Amygdala (tissue), 56 donors: Measurements from ENCODE around the gene GOPC.
"Not testable (repeated sequence)": the region's sequence is repeated elsewhere in the genome, so short reads cannot be mapped to it uniquely, and the experiment has no call there.

Experiments used
- DNase-seq, 56 donors: peaks; one replicate each; lab custom pipeline; 2025; lab: John Stamatoyannopoulos, UW

GOPC gene

GRCh38 chr6:117602151-117602898 lies at the start of gene GOPC:
Gene GOPC, minus strand, starts transcription at chr6:117602511. Its CDS starts 223 bp downstream, at chr6:117602288.
- DNase-seq = peak; percentile 67 to 99 (median 94)

- not testable (repeated sequence) for DNase-seq
Observed at GRCh38 chr6:117651984-117652383, 49.7 kb upstream of the GOPC start.

DNA sequence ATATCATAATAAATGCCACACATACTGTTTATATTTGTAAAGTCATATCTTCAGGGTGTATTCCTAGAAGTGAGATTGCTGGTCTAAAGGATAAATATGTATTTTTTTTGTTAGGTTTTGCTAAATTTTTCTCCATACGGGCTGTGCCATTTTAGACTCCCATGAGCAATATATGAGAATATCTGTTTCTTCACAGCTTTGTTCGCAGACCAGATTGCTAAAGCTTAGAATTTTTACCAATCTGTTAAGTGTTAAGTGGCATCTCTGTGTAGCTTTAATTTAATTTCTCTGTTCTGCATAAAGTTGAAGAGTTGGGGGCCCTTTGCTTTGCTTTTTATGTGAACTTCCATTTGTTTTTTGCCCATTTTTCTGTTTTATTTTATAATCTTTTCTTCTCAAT lies 40.7 kb upstream of the GOPC start:
- DNase-seq = no peak

DNA sequence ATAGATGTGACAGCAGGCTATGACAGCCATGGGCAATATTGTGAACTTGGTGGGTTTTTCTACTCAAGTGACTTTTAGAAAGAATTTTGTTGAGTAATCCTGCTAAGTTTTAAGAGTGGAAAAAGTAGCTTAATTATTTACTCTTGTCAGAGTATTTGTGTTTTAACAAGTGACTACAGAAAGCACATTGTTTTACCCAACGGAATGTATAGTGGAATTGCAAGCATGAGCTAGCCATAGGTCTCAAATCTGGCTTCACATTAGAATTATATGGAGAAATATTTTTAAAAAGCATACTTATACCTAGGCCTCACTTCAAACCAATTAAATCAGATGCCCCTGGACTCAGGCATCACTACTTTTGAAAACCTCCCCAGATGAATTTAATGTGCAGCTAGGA lies 35.5 kb upstream of the GOPC start:
- DNase-seq = no peak

DNA sequence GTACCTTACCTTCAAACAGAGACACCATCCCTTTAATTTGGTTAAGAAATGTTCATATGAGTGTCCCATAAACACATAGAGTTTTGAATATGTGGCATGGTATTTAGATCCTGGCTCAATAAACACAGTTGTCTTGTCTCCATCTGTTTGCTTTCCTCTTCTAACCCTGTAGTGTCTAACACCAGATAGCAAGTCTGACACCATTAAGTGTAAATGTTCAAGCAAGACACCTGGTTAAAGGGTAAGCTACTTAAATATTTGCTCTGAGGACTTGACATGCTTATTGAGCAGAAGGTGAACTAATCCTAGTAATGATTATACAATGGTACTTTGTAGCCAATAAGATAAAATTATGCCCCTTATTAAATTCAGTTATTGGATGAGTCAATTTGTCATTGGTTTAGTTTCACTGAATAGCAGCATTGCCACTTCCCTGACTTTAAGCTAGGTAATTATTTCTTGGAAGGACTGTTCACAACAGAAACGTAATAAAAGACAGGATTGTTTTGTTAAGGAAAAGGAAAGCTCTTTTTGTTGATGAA lies 26.9 kb upstream of the GOPC start:
- no peak for DNase-seq

DNA sequence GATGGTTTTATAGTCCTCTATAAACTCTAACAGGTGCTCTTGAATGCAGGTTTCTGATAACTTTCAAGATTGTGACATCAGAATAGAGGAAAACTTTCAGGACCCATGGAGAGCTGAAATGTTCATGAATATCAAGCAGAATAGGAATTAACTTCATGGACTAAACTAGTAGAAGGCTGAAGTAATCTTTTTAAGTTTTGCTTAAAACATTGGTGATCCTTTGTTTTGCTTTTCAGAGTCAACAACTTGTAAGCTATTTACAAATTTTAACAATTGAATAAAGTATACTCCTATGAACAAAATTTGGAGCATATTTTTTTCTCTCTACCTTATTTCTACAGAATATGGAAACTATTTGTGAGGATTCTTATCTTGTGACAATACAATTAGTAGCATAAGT lies 25.2 kb upstream of the GOPC start:
- no peak for DNase-seq

- no peak for DNase-seq
Observed at GRCh38 chr6:117624869-117625481, 22.7 kb upstream of the GOPC start.

GRCh38 chr6:117619178-117619577 lies 16.9 kb upstream of the GOPC start:
- no peak for DNase-seq

DNA sequence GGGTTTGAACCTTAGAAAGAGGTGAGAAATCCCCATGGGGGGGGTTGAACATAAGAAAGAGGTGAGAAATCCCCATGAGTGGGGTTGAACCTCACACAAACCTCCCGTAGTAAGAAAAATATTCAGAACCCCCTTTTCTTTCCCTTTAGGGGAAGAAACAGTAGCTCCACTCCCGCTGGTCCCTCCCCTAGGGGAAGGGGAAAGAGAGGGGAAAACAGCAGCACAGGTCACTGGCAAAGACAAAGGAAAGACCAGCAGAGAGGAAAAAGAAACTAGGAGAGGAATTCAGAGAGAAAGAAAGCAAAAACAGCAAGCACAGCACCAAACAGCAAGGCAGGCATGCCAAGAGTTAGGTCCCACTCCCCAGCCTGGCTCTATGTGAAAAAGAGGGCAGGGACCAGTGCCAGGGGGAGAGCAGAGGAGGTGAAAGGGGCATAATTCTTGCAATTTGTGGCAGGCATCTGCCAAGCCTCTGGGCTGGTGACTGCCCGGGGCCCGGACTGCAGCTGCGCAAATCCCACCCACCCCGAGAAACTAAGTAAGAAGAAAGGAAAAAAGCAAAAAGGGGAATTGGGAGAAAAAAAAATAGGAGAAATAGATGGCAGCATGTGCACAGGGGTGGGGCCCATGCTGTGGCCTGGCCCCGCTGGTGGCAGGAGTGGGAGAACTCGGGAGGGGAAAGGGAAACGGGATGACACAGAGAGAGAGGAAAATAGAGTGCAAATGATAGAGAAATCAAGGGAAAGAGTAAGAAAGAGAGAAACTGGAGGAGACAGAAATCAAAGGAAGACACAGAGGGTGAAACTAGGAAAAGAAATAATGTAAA lies 15.1 kb upstream of the GOPC start:
- no peak for DNase-seq

- no peak for DNase-seq
Observed at GRCh38 chr6:117616391-117617209, 14.3 kb upstream of the GOPC start.

- DNase-seq = no peak
Observed at GRCh38 chr6:117615750-117616390, 13.6 kb upstream of the GOPC start.

DNA sequence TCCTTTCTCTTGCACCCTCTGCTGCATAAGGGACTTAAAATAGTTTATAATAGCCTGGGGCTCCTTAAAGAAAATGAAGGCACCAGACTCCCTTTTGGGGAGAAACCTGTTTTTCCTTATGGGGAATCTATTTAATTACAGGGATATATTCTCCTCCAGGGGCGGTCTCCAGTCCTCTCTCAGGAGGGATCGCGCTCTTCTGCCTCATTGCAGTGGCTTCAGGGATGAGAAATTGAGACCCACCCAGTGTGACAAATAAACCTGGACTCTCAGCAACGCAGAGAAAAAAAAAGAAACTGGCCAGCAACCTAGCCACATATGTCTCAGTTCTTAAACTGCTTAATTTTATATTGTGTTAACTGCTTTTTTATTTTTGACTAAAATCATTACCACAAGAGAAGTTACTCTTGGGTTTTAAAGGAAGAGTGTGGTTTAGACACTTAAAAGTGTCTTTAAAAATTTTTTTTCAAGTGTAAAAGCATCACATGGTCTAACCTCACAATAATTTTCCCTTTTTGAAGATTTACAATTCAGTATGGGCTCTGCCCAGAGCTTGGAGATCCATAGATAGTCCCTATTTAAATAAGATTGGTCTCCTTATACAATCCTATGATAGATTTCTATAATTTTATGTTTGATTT lies 11.7 kb upstream of the GOPC start:
- DNase-seq = no peak

DNA sequence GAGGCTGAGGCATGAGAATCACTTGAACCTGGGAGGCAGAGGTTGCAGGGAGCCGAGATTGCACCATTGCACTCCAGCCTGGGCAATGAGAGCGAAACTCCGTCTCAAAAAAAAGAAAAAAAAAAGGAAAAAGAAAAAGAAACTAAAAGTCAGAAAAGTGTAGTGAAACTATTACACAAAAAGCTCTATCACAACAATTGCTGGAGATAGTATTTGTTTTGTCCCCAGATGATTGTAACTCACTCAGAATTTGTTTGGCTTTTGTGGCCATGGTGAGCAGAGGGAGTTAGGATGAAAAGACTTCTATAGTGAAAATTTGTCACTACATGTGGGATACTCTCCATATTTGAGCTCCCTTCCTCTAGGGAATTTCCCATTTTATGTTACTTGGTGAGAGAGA lies 5.2 kb upstream of the GOPC start:
- DNase-seq = no peak

DNA sequence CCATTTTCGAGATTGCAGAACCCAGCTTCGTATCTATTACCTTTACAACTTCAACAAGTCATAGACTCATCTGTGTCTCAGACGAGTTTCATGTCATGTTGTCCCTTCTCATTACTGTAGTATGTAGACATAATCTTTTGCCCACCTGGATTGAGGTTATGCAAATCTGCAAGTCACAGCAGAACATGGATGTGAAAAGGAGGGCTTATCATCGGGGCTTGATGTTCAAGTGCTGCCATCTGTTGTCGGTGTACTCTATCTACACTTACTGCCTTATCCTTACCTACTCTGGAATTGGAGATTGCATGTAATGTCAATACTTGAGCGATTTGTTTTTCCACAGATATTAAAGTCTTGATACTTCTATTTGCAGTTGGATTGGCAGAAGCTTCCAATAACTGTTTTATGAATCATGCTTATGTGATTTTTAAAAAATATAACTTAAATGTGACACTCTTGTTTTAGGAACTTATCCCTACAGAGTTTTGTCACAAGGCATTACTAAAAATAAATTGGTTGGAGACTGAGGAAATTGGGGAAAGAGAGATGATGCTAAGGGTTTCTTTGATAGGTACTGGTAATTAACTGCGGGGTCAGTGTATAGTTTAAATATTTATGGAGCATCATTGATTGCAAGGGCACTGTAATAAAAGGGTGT lies 3.0 kb upstream of the GOPC start:
- peak in 20 of 56 donors; percentile 2 to 63 (median 12) for DNase-seq

GRCh38 chr6:117603821-117604220 lies 1.5 kb upstream of the GOPC start:
- no peak for DNase-seq

GRCh38 chr6:117602899-117603588 lies 733 bp upstream of the GOPC start:
- no peak for DNase-seq

DNA sequence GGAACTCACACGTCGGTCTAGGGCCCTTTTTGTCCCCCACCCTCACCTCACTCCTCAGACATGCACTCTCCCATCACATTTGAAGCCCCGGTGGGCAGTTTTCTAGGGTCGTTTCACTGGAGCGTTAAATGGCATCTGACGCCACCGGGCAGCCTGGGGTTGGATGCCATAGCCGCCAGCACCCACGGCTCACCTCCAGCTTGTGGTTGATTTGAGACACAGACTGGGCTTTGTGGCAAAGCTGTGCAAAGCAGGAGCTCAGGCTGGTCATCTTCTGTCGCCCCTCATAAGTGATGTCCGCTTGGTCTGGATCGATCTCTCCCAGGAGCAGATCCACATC lies 530 bp downstream of the GOPC start:
- DNase-seq = peak in 5 of 56 donors; percentile 43 to 60 (median 51)
